ENCODE measurements around the gene PARD3. TPM values are rescaled to one million over a fixed set of nuclear protein-coding genes. Genes with fewer than 3 reads are reported as not detected.

Gene PARD3
- total and polyA plus RNA-seq, 2 experiments from 2014 or later: 47.2 to 59.7 TPM

DNA sequence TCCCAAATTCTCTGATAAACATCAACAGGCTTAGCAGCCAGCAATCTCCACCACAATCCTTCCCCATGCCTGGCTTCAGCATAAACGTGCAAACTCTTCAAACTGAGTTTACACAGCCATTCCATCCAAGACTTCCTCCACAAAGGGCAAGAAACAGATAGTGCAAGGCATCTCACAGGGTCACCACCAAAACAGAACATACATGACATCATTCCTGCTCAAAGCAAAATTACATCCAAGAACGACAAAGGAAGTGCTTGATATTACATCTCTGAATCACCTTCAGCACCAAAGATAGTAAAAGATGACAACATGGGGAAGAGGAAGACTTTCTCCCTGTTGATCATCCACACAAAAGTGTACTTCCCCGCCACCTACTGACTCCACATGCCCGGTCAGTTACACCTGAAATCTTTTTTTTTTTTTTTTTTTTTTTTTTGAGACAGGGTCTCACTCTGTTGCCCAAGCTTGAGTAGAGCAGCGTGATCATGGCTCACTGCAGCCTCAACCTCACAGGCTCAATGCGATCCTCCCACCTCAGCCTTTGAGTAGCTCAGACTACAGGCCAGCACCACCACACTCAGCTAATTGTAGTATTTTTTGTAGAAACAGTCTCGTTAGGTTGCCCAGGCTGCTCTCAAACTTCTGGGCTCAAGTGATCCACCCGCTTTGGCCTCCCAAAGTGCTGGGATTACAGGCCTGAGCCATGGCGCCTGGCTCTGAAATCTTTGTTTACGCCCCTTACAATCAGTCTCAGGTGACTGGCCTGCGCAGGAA is 127.5 kb downstream of the PARD3 start:
- no peak overlapping the region for H3K4me2 ChIP-seq
- no peaks in the 10 kb centered on the region for H3K9me2 ChIP-seq (replicated peaks; ENCODE audit: insufficient read depth)
- TF ChIP-seq, protein P1, sequence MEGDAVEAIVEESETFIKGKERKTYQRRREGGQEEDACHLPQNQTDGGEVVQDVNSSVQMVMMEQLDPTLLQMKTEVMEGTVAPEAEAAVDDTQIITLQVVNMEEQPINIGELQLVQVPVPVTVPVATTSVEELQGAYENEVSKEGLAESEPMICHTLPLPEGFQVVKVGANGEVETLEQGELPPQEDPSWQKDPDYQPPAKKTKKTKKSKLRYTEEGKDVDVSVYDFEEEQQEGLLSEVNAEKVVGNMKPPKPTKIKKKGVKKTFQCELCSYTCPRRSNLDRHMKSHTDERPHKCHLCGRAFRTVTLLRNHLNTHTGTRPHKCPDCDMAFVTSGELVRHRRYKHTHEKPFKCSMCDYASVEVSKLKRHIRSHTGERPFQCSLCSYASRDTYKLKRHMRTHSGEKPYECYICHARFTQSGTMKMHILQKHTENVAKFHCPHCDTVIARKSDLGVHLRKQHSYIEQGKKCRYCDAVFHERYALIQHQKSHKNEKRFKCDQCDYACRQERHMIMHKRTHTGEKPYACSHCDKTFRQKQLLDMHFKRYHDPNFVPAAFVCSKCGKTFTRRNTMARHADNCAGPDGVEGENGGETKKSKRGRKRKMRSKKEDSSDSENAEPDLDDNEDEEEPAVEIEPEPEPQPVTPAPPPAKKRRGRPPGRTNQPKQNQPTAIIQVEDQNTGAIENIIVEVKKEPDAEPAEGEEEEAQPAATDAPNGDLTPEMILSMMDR (IDR thresholded peaks at IDR 0.05; ENCODE audit: poor library complexity): no peak
- TF ChIP-seq EZH2 (IDR thresholded peaks at IDR 0.05; ENCODE audit: borderline replicate concordance): no peak
- no peak for TF ChIP-seq EZH2phosphoT487 (IDR thresholded peaks at IDR 0.05; ENCODE audit: low read depth, severe bottlenecking, unreplicated experiment)
- no peak overlapping the region for H3K27ac ChIP-seq
- no peaks in the 10 kb centered on the region for H3K9me3 ChIP-seq (ENCODE audit: low read depth)
- H3K79me2 ChIP-seq: peaks cover 93% of the 10 kb centered on the region
- no peak overlapping the region for H2AFZ ChIP-seq
- peaks cover 14% of the 10 kb centered on the region for H4K20me1 ChIP-seq (ENCODE audit: insufficient read depth, poor library complexity, severe bottlenecking)
- H3K27me3 ChIP-seq: no peaks in the 10 kb centered on the region
- DNase-seq (ENCODE audit: low spot score): no peak
- no peaks in the 10 kb centered on the region for H3K36me3 ChIP-seq (replicated peaks; ENCODE audit: insufficient read depth, low read depth)
- no peaks in the 10 kb centered on the region for H3K4me1 ChIP-seq (ENCODE audit: insufficient read depth)
- 80% methylated on average over 11 of the region's 11 CpGs for WGBS (ENCODE audit: low lambda C conversion rate, missing lambda C conversion rate)
- no peak overlapping the region for H3K4me3 ChIP-seq

DNA sequence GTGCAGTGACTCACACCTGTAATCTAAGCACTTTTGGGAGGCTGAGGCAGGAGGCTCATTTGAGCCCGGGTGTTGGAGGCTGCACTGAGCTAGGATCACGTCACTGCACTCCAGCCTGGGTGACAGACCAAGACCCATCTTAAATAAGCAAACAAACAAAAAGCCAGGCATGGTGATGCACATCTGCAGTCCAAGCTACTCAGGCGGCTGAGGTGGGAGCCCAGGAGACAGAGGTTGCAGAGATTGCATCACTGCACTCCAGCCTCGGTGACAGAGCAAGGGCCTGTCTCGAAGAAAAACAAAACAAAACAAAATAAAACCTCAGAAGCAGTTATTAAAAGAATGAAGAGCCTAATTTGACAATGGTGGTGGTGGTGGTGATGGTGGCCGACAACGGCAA is 132.5 kb downstream of the PARD3 start:
- Histone ChIP-seq H3K79me2 (peaks cover 90% of the 10 kb centered on the region), H3K9me2 (replicated peaks; ENCODE audit: insufficient read depth) (no peaks in the 10 kb centered on the region), H3K4me2 (no peak overlapping the region), H3K27ac (no peak overlapping the region), H4K20me1 (ENCODE audit: insufficient read depth, poor library complexity, severe bottlenecking) (peaks cover 8% of the 10 kb centered on the region), H2AFZ (no peak overlapping the region), H3K4me3 (no peak overlapping the region), H3K36me3 (replicated peaks; ENCODE audit: insufficient read depth, low read depth) (no peaks in the 10 kb centered on the region), H3K27me3 (no peaks in the 10 kb centered on the region), H3K9me3 (ENCODE audit: low read depth) (no peaks in the 10 kb centered on the region), H3K4me1 (ENCODE audit: insufficient read depth) (no peaks in the 10 kb centered on the region)
- no peak for DNase-seq (ENCODE audit: low spot score)
- 97% methylated on average over 7 of the region's 7 CpGs for WGBS (ENCODE audit: low lambda C conversion rate, missing lambda C conversion rate)
- TF ChIP-seq, protein P1 (IDR thresholded peaks at IDR 0.05; ENCODE audit: poor library complexity): no peak
- TF ChIP-seq EZH2phosphoT487 (IDR thresholded peaks at IDR 0.05; ENCODE audit: low read depth, severe bottlenecking, unreplicated experiment) (no peak), EZH2 (IDR thresholded peaks at IDR 0.05; ENCODE audit: borderline replicate concordance) (no peak)

DNA sequence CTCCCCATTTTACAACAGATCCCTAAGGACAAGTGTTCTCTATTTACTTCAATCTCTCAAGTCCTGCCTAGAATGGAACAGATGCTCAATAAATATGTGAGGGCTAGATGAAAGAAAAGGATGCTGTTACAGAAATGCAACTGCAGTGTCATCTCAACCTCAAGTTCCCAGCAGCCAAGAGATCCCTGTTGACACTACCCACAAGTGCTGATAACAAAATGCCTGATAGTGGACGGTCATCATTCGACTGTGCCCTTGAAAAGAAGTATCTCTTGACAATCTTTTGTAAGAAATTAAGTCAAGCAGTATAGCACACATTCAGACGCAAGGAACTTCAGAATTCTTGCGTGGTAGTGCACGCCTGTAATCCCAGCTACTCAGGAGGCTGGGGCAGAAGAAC is 133.2 kb downstream of the PARD3 start:
- Histone ChIP-seq H3K79me2 (peaks cover 90% of the 10 kb centered on the region), H3K4me3 (no peak overlapping the region), H3K27me3 (no peaks in the 10 kb centered on the region), H3K4me1 (ENCODE audit: insufficient read depth) (no peaks in the 10 kb centered on the region), H3K9me2 (replicated peaks; ENCODE audit: insufficient read depth) (no peaks in the 10 kb centered on the region), H3K9me3 (ENCODE audit: low read depth) (no peaks in the 10 kb centered on the region), H3K27ac (no peak overlapping the region), H4K20me1 (ENCODE audit: insufficient read depth, poor library complexity, severe bottlenecking) (peaks cover 8% of the 10 kb centered on the region), H3K36me3 (replicated peaks; ENCODE audit: insufficient read depth, low read depth) (no peaks in the 10 kb centered on the region), H2AFZ (no peak overlapping the region), H3K4me2 (no peak overlapping the region)
- DNase-seq (ENCODE audit: low spot score): no peak
- 68% methylated on average over 5 of the region's 5 CpGs for WGBS (ENCODE audit: low lambda C conversion rate, missing lambda C conversion rate)
- TF ChIP-seq, protein P1 (IDR thresholded peaks at IDR 0.05; ENCODE audit: poor library complexity): no peak
- TF ChIP-seq EZH2phosphoT487 (IDR thresholded peaks at IDR 0.05; ENCODE audit: low read depth, severe bottlenecking, unreplicated experiment) (no peak), EZH2 (IDR thresholded peaks at IDR 0.05; ENCODE audit: borderline replicate concordance) (no peak)
